Measurements from ENCODE around the gene SETD1B. TPM values are rescaled to one million over a fixed set of nuclear protein-coding genes. Genes with fewer than 3 reads are reported as not detected.

Gene SETD1B
- total and polyA plus RNA-seq, 2 donors = 3.0 to 11.8 TPM

DNA sequence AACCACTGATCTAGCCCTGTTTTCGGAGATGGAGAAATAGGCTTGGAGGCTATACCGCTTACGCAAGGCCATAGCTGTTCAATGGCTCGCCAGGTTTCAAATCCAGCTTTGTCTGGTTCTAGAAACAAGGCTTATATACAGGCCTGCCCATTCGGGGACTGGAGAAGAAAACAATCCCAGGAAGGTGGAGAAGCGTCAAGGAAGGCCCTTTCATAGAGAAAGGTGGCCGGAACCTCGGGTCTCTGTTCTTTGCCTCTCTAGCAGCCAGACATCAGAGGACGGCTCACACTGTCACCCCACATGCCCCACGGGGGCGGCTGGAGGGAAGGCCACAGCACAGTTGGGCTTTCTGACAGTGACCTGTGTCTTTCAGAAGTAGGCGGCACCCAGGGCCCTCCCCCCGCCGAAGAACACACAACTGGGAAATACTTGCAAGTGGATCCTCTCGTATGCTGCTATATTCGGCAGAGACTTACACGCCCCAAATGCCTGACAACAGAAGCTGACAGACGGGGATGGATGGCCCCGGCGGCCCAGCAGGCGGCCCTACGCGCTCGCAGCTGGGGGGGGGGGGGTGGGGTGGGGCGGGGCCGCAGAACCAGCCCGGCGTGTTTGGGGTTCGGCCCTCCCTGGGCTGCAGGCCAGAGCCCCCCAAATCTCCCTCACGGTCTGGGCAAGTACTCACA, 4.5 kb upstream of the SETD1B start:
- Histone ChIP-seq H3K27me3 (ENCODE audit: control insufficient read depth in 2 of 2, insufficient read depth in 1 of 2, low read length in 1 of 2) (no peaks in the 10 kb centered on the region), H3K9me3 (ENCODE audit: control insufficient read depth in 2 of 2, insufficient read depth in 1 of 2, low read length in 1 of 2) (peaks cover 0 to 2% of the 10 kb centered on the region in 2 donors), H3K4me3 (ENCODE audit: low read length in 2 of 2) (peak overlapping the region; percentile 87 to 100), H3K27ac (ENCODE audit: low read depth in 1 of 2, low read length in 1 of 2) (peak overlapping the region; percentile 95 to 100), H3K36me3 (ENCODE audit: control insufficient read depth in 2 of 2, insufficient read depth in 2 of 2, low read length in 1 of 2) (peaks cover 30 to 45% of the 10 kb centered on the region in 2 donors), H3K4me1 (ENCODE audit: control insufficient read depth in 2 of 2, insufficient read depth in 2 of 2, low read length in 2 of 2) (peaks cover 29 to 51% of the 10 kb centered on the region in 2 donors)
- 22% methylated on average over 30 of the region's 30 CpGs for WGBS
- DNase-seq (ENCODE audit: low read depth in 6 of 9, low spot score in 9 of 9) = peak in 1 of 9 donors; percentile 73

DNA sequence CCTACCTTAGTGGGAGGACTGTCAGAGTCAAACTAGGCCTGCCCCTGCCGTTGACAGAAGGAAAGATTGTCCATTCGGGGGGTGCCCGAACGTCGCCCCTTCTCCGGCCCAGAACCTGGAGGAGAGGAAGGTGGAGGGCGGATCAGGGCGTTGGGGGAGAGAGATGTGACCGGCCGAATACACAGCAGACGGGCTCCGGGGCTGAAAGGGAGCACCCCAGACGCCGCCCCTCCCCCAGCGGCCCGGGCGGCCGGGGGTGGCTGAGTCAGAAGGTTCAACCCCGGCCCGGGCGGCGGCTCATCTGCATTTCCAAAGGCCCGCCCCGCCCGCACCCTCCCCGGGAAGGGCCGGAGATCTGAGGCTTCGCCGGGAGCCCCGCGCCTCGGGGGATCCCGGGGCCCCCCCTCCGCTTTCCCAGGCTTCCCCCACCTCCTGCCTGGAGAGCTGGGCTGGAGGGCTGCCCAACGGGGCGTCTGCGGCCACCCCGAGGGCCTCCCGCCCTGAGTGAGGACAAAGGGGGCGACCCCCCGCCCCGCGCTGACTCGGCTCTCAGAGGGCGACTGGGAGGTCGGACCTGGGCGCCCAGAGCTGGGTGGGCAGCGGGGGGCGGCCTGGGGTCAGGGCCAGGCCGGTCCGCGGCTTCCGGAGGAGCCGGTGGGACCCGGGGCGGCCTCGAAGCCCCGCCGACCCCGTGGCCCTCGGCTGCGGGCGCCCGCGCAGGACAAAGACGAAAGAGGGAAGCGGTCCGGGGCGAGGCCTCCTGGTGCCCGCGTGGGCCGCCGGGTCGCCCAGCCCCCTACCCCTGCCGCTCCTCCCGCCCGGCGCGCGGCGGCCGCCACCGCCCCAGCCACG, 3.7 kb upstream of the SETD1B start:
- under 1% methylated on average over 84 of the region's 84 CpGs for WGBS
- no peaks in the 10 kb centered on the region for H3K27me3 ChIP-seq (ENCODE audit: control insufficient read depth in 2 of 2, insufficient read depth in 1 of 2, low read length in 1 of 2)
- H3K4me1 ChIP-seq (ENCODE audit: control insufficient read depth in 2 of 2, insufficient read depth in 2 of 2, low read length in 2 of 2) = peaks cover 22 to 43% of the 10 kb centered on the region in 2 donors
- peak in 1 of 9 donors; percentile 77 for DNase-seq (ENCODE audit: low read depth in 6 of 9, low spot score in 9 of 9)
- H3K27ac ChIP-seq (ENCODE audit: low read depth in 1 of 2, low read length in 1 of 2) = peak overlapping the region; percentile 95 to 100
- H3K36me3 ChIP-seq (ENCODE audit: control insufficient read depth in 2 of 2, insufficient read depth in 2 of 2, low read length in 1 of 2) = peaks cover 29 to 41% of the 10 kb centered on the region in 2 donors
- peak overlapping the region; percentile 87 to 100 for H3K4me3 ChIP-seq (ENCODE audit: low read length in 2 of 2)
- peaks cover 0 to 2% of the 10 kb centered on the region in 2 donors for H3K9me3 ChIP-seq (ENCODE audit: control insufficient read depth in 2 of 2, insufficient read depth in 1 of 2, low read length in 1 of 2)

DNA sequence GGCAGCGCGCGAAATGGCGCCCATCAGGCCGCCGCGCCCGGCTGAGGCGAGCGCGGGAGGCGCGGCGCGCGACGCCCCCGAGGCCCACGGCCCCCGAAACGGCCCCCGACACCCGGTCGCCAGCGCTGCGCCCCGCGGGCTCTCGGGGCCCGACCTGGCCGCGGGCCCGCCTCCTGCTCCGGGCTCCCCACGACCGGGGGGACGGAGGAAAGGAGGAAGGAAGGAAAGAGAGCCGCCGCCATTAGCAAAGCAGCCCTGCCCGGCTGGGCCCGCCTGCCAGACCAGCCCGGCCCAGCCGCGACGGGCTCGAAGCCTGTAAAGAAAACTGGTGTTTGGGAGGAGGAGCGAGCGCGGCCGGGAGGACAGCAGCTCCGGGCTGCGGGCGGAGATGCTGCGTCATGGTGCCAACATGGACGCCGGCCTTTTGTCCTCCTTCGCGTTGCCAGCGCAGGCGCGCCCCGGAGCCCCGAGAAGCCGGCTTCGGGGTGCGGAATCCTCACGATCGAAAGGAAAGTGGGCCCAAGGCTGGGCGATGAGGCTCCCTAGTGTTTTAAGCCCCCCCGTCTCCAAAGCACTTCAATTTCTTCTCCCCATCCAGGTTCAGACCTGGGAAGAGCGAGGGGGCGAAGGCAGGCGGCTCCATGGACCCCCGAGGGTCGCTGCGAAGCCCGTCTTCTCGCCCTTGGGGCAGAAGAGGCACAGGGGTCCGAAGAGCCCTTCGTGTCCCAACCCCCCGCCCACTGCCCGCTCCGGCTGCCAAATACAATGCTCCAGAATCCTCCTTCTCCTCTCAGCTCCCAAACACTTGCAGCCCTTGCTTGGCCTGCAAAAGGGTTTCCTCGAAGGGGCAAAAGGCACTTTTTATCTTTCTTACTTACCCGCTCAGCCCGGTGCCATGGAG, 2.9 kb upstream of the SETD1B start:
- Histone ChIP-seq H3K9me3 (ENCODE audit: control insufficient read depth in 2 of 2, insufficient read depth in 1 of 2, low read length in 1 of 2) (peaks cover 0 to 2% of the 10 kb centered on the region in 2 donors), H3K27ac (ENCODE audit: low read depth in 1 of 2, low read length in 1 of 2) (peak overlapping the region; percentile 98 to 100), H3K4me1 (ENCODE audit: control insufficient read depth in 2 of 2, insufficient read depth in 2 of 2, low read length in 2 of 2) (peaks cover 21 to 38% of the 10 kb centered on the region in 2 donors), H3K4me3 (ENCODE audit: low read length in 2 of 2) (peak overlapping the region; percentile 92 to 100), H3K27me3 (ENCODE audit: control insufficient read depth in 2 of 2, insufficient read depth in 1 of 2, low read length in 1 of 2) (no peaks in the 10 kb centered on the region), H3K36me3 (ENCODE audit: control insufficient read depth in 2 of 2, insufficient read depth in 2 of 2, low read length in 1 of 2) (peaks cover 23 to 36% of the 10 kb centered on the region in 2 donors)
- DNase-seq (ENCODE audit: low read depth in 6 of 9, low spot score in 9 of 9) = peak in 2 of 9 donors; percentile 65 to 79
- WGBS = under 1% methylated on average over 86 of the region's 86 CpGs

DNA sequence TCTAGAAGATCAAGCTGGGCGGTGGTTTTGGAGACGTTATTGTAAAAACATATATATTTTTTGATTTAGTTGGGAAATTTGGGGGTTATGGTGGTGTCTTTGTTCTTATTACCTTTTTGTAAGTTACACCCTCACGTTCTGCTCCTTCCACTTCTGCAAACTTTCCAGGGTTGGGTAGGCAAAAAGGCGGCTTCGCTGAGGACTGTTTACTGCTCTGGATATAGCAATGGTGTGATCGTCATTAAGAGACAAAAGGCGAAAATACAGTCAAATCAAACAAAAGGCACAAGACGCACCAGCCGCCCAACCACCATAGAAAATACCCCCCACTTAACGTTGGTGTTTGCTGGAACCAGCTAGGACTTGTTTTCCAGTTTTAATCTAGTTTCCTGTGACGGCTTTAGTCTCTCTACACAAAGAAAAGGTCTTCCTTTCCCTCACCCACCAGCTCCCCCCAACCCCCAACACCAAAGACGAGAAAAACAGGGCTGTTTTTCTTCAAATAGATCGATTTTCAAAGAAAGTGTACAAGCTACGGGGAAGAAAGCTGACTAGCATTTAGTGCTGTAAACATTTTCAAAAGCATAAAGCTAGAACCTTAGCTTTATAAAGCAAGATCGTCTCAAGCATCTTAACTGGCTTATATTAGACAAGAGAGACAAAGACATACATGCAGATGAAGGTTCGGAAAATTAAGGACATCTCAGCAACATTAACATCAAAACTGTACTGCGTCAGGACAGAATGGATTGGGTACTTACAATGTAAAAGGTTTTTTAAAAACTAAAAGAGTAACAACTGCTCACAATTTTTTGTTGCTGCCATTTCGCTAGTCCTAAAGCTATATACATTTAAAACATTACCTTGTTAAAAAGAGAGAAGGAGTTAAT, 2.0 kb upstream of the SETD1B start:
- peak in 3 of 9 donors; percentile 68 to 87 (median 74) for DNase-seq (ENCODE audit: low read depth in 6 of 9, low spot score in 9 of 9)
- peaks cover 21 to 39% of the 10 kb centered on the region in 2 donors for H3K4me1 ChIP-seq (ENCODE audit: control insufficient read depth in 2 of 2, insufficient read depth in 2 of 2, low read length in 2 of 2)
- no peaks in the 10 kb centered on the region for H3K27me3 ChIP-seq (ENCODE audit: control insufficient read depth in 2 of 2, insufficient read depth in 1 of 2, low read length in 1 of 2)
- H3K9me3 ChIP-seq (ENCODE audit: control insufficient read depth in 2 of 2, insufficient read depth in 1 of 2, low read length in 1 of 2) = peaks cover 0 to 2% of the 10 kb centered on the region in 2 donors
- under 1% methylated on average over 18 of the region's 18 CpGs for WGBS
- H3K36me3 ChIP-seq (ENCODE audit: control insufficient read depth in 2 of 2, insufficient read depth in 2 of 2, low read length in 1 of 2) = peaks cover 18 to 37% of the 10 kb centered on the region in 2 donors
- peak overlapping the region; percentile 98 to 100 for H3K27ac ChIP-seq (ENCODE audit: low read depth in 1 of 2, low read length in 1 of 2)
- peak overlapping the region; percentile 92 to 100 for H3K4me3 ChIP-seq (ENCODE audit: low read length in 2 of 2)

DNA sequence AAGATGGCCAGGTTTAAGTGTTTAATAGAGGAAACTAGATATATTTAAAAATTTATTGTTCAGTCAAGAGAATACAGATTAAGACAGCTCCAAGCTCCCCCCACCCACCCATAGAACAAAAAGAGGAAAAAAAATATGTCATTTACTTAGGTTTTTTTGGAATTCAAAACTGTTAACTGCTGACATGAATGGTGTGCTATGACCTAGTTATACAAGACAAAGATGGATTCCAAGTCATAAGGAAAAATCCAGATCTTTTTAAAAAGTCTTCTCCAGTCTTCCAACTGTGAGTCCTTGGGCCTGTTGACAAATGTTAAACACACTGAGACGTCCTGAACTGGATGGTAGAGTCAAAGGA, 1.3 kb upstream of the SETD1B start:
- WGBS = 0% methylated on average over 1 of the region's 1 CpG
- Histone ChIP-seq H3K4me1 (ENCODE audit: control insufficient read depth in 2 of 2, insufficient read depth in 2 of 2, low read length in 2 of 2) (peaks cover 27 to 39% of the 10 kb centered on the region in 2 donors), H3K4me3 (ENCODE audit: low read length in 2 of 2) (peak overlapping the region; percentile 92 to 100), H3K27me3 (ENCODE audit: control insufficient read depth in 2 of 2, insufficient read depth in 1 of 2, low read length in 1 of 2) (no peaks in the 10 kb centered on the region), H3K9me3 (ENCODE audit: control insufficient read depth in 2 of 2, insufficient read depth in 1 of 2, low read length in 1 of 2) (peaks cover 0 to 2% of the 10 kb centered on the region in 2 donors), H3K36me3 (ENCODE audit: control insufficient read depth in 2 of 2, insufficient read depth in 2 of 2, low read length in 1 of 2) (peaks cover 17 to 38% of the 10 kb centered on the region in 2 donors), H3K27ac (ENCODE audit: low read depth in 1 of 2, low read length in 1 of 2) (peak overlapping the region; percentile 98 to 100)
- DNase-seq (ENCODE audit: low read depth in 6 of 9, low spot score in 9 of 9) = no peak

DNA sequence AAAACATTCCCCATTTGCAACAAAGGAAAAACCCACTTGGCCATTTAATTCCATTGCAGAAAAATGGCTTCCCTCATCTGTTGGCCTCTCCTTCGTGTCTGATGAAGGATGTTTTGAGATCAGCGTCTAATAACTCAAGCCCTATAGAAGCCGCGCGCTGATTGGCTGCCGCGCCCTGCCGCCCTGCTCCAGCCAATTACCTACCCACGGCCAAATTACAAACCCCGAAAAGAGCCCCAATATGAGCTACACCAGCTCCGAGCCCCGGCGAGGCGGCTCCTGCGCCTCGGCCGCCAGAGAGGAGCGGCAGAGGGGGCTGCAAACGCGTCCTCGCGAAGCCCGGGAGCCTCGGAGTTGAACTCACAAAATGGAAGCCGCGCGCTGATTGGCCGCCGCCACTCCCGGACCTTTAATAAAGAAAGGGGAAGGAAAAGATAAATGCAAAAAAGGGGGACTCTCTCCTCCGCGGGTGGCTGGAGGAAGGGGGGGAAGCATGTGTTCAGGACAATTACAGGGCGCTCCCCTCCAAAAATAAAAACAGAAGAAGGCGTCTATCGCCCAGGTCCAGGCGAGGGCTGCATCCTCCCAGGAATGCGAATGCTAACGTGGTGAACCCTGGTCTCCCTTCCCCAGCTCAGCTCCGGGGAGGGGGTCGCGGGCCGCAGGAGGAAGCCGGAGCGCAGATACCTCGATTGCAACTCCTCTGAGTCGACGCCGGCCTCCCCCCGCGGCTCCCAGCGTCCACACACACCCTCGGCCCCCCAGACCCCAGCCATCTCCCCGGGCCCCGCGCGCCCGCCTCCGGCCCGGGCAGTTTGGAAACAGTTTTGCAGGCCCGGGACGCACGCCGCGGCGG, 738 bp upstream of the SETD1B start:
- WGBS = under 1% methylated on average over 65 of the region's 65 CpGs
- Histone ChIP-seq H3K36me3 (ENCODE audit: control insufficient read depth in 2 of 2, insufficient read depth in 2 of 2, low read length in 1 of 2) (peaks cover 23 to 38% of the 10 kb centered on the region in 2 donors), H3K4me3 (ENCODE audit: low read length in 2 of 2) (peak overlapping the region; percentile 92 to 100), H3K27me3 (ENCODE audit: control insufficient read depth in 2 of 2, insufficient read depth in 1 of 2, low read length in 1 of 2) (no peaks in the 10 kb centered on the region), H3K27ac (ENCODE audit: low read depth in 1 of 2, low read length in 1 of 2) (peak overlapping the region; percentile 98 to 100), H3K9me3 (ENCODE audit: control insufficient read depth in 2 of 2, insufficient read depth in 1 of 2, low read length in 1 of 2) (peaks cover 0 to 2% of the 10 kb centered on the region in 2 donors), H3K4me1 (ENCODE audit: control insufficient read depth in 2 of 2, insufficient read depth in 2 of 2, low read length in 2 of 2) (peaks cover 28 to 39% of the 10 kb centered on the region in 2 donors)
- peak in 8 of 9 donors; percentile 87 to 97 (median 94) for DNase-seq (ENCODE audit: low read depth in 6 of 9, low spot score in 9 of 9)

DNA sequence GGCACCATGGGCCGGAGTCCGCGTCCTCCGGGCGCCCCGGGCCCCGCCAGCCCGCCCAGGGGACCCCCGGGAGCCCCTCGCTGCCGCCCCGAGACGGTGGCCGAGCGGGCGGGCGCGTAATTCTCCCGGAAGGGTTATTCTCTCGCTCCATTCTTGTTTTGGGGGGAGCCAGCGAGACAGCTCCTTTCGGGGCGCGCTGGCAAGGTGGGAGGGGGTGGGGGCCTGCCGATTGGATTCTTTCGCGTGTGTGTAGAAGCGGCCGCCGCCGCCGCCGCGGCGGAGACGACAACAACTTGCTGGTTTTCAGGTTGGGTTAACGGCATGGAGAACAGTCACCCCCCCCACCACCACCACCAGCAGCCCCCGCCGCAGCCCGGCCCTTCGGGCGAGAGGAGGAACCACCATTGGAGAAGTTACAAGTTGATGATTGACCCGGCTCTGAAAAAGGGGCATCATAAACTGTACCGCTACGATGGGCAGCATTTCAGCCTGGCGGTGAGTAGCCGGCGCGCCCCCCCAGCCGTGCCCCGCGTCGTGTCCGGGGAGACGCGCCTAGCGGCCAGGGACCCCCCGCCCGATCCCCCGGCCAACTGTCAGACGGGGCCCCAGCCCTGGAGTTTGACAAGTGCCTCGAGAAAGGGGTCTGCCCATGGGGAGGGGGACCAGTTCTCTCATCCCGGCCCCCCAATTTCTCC, 755 bp downstream of the SETD1B start:
- under 1% methylated on average over 63 of the region's 63 CpGs for WGBS
- H3K4me1 ChIP-seq (ENCODE audit: control insufficient read depth in 2 of 2, insufficient read depth in 2 of 2, low read length in 2 of 2) = peaks cover 17 to 34% of the 10 kb centered on the region in 2 donors
- DNase-seq (ENCODE audit: low read depth in 6 of 9, low spot score in 9 of 9) = peak in 1 of 9 donors; percentile 65

More for the DNA sequence above, 755 bp downstream of the SETD1B start:
- Histone ChIP-seq H3K9me3 (ENCODE audit: control insufficient read depth in 2 of 2, insufficient read depth in 1 of 2, low read length in 1 of 2) (peaks cover 0 to under 1% of the 10 kb centered on the region in 2 donors), H3K36me3 (ENCODE audit: control insufficient read depth in 2 of 2, insufficient read depth in 2 of 2, low read length in 1 of 2) (peaks cover 29 to 38% of the 10 kb centered on the region in 2 donors), H3K27ac (ENCODE audit: low read depth in 1 of 2, low read length in 1 of 2) (peak overlapping the region; percentile 86 to 100), H3K27me3 (ENCODE audit: control insufficient read depth in 2 of 2, insufficient read depth in 1 of 2, low read length in 1 of 2) (no peaks in the 10 kb centered on the region), H3K4me3 (ENCODE audit: low read length in 2 of 2) (peak overlapping the region; percentile 91 to 100)
